ENCODE data around the gene LILRB1. TPM values are rescaled to one million over a fixed set of nuclear protein-coding genes. Genes with fewer than 3 reads are reported as not detected.
"Not testable (repeated sequence)": the region's sequence is repeated elsewhere in the genome, so short reads cannot be mapped to it uniquely, and the experiment has no call there.

The LILRB1 gene
- total and polyA plus RNA-seq, 4 donors, result 1.3 to 10.6 (median 4.9) TPM

GRCh38 chr19:54630782-54631181 is 498 bp downstream of the LILRB1 start:
- Histone ChIP-seq H3K9me3 (ENCODE audit: control insufficient read depth in 4 of 4, low read length in 3 of 4) (peaks cover 0 to 4% (median 1%) of the 10 kb centered on the region in 4 donors), H3K4me1 (ENCODE audit: control insufficient read depth in 4 of 4, insufficient read depth in 4 of 4, low read length in 3 of 4) (no peaks in the 10 kb centered on the region), H3K36me3 (ENCODE audit: control insufficient read depth in 4 of 4, insufficient read depth in 3 of 4, low read depth in 1 of 4, low read length in 3 of 4) (no peaks in the 10 kb centered on the region), H3K27ac (ENCODE audit: low read depth in 1 of 2, low read length in 2 of 2) (no peak overlapping the region), H3K9ac (ENCODE audit: low read depth in 1 of 2, low read length in 2 of 2) (no peak overlapping the region), H3K4me3 (ENCODE audit: low read depth in 1 of 3, low read length in 3 of 3) (no peak overlapping the region), H3K27me3 (ENCODE audit: control insufficient read depth in 4 of 4, insufficient read depth in 4 of 4, low read length in 3 of 4) (peaks cover 0 to 9% (median 1%) of the 10 kb centered on the region in 4 donors)
- no peak for DNase-seq (ENCODE audit: low spot score)
- 38% methylated on average over 6 of the region's 6 CpGs for WGBS
- TF ChIP-seq ATF3 (IDR thresholded peaks at IDR 0.05) (no peak), SP1 (IDR thresholded peaks at IDR 0.05) (no peak), CTCF (IDR thresholded peaks at IDR 0.05; ENCODE audit: low read depth, low read length, missing input control) (no peak), NR2F2 (IDR thresholded peaks at IDR 0.05) (no peak), HNF4G (IDR thresholded peaks at IDR 0.05) (no peak), FOXA2 (IDR thresholded peaks at IDR 0.05) (no peak), RXRA (IDR thresholded peaks at IDR 0.05) (no peak), REST (IDR thresholded peaks at IDR 0.05) (no peak), MAX (IDR thresholded peaks at IDR 0.05) (no peak), JUND (IDR thresholded peaks at IDR 0.05) (no peak), HNF4A (conservative IDR thresholded peaks at IDR 0.05) (no peak), EGR1 (IDR thresholded peaks at IDR 0.05; ENCODE audit: low read depth in 2 of 2) (no peak), GABPA (IDR thresholded peaks at IDR 0.05 in 1 of 2, conservative IDR thresholded peaks at IDR 0.05 in 1 of 2) (no peak), FOXA1 (IDR thresholded peaks at IDR 0.05) (no peak)

- H3K27me3 ChIP-seq (ENCODE audit: control insufficient read depth in 4 of 4, insufficient read depth in 4 of 4, low read length in 3 of 4); H3K27ac ChIP-seq (ENCODE audit: low read depth in 1 of 2, low read length in 2 of 2): not testable (repeated sequence)
- 74% methylated on average over 23 of the region's 23 CpGs for WGBS
Observed at GRCh38 chr19:54631489-54632337, 1.4 kb downstream of the LILRB1 start.

GRCh38 chr19:54632517-54632916 is 2.2 kb downstream of the LILRB1 start:
- not testable (repeated sequence) for H3K4me3 ChIP-seq (ENCODE audit: low read depth in 1 of 3, low read length in 3 of 3); H3K9me3 ChIP-seq (ENCODE audit: control insufficient read depth in 4 of 4, low read length in 3 of 4); H3K36me3 ChIP-seq (ENCODE audit: control insufficient read depth in 4 of 4, insufficient read depth in 3 of 4, low read depth in 1 of 4, low read length in 3 of 4); H3K27me3 ChIP-seq (ENCODE audit: control insufficient read depth in 4 of 4, insufficient read depth in 4 of 4, low read length in 3 of 4); H3K9ac ChIP-seq (ENCODE audit: low read depth in 1 of 2, low read length in 2 of 2); DNase-seq (ENCODE audit: low spot score); H3K4me1 ChIP-seq (ENCODE audit: control insufficient read depth in 4 of 4, insufficient read depth in 4 of 4, low read length in 3 of 4); H3K27ac ChIP-seq (ENCODE audit: low read depth in 1 of 2, low read length in 2 of 2)
- WGBS, result 76% methylated on average over 16 of the region's 16 CpGs

More at GRCh38 chr19:54631489-54632337, 1.4 kb downstream of the LILRB1 start:
- not testable (repeated sequence) for H3K4me1 ChIP-seq (ENCODE audit: control insufficient read depth in 4 of 4, insufficient read depth in 4 of 4, low read length in 3 of 4); DNase-seq (ENCODE audit: low spot score); H3K9me3 ChIP-seq (ENCODE audit: control insufficient read depth in 4 of 4, low read length in 3 of 4); H3K9ac ChIP-seq (ENCODE audit: low read depth in 1 of 2, low read length in 2 of 2); H3K36me3 ChIP-seq (ENCODE audit: control insufficient read depth in 4 of 4, insufficient read depth in 3 of 4, low read depth in 1 of 4, low read length in 3 of 4); H3K4me3 ChIP-seq (ENCODE audit: low read depth in 1 of 3, low read length in 3 of 3)

All from liver (tissue), 9 donors.